ENCODE results near the gene RGMA. TPM values are rescaled to one million over a fixed set of nuclear protein-coding genes. Genes with fewer than 3 reads are reported as not detected.

RGMA gene
- total RNA-seq, 6 experiments from 2014 or later = 0.06 to 0.32 (median 0.25) TPM; not detected in 2

- ATAC-seq = no peak
- Histone ChIP-seq H3K4me3 (no peak overlapping the region), H3K4me1 (peaks cover 0 to 14% (median 0%) of the 10 kb centered on the region in 4 donors), H3K27me3 (peaks cover 8 to 38% of the 10 kb centered on the region in 2 donors), H3K36me3 (no peaks in the 10 kb centered on the region), H3K9me3 (no peaks in the 10 kb centered on the region), H3K27ac (no peak overlapping the region)
- TF ChIP-seq CTCF (IDR thresholded peaks at IDR 0.05) = no peak
- TF ChIP-seq POLR2A (IDR thresholded peaks at IDR 0.05) = no peak
- intact Hi-C loops (cut with DNase I) = no loop called here
- DNase-seq = no peak
- WGBS (ENCODE audit: insufficient coverage, low coverage, low lambda C conversion rate, missing lambda C conversion rate) = 44% methylated on average over 1 of the region's 1 CpG
Measured at GRCh38 chr15:93085692-93086091, 3.3 kb downstream of the RGMA start.

- Histone ChIP-seq H3K9me3 (no peaks in the 10 kb centered on the region), H3K4me1 (peaks cover 0 to 3% (median 0%) of the 10 kb centered on the region in 4 donors), H3K36me3 (no peaks in the 10 kb centered on the region), H3K27ac (no peak overlapping the region), H3K27me3 (peaks cover 8 to 30% of the 10 kb centered on the region in 2 donors), H3K4me3 (no peak overlapping the region)
- ATAC-seq = no peak
- intact Hi-C loops (cut with DNase I) = no loop called here
- DNase-seq = no peak
- 80% methylated on average over 1 of the region's 3 CpGs for WGBS (ENCODE audit: insufficient coverage, low coverage, low lambda C conversion rate, missing lambda C conversion rate)
- TF ChIP-seq POLR2A (IDR thresholded peaks at IDR 0.05) (no peak), CTCF (IDR thresholded peaks at IDR 0.05) (no peak)
Measured at GRCh38 chr15:93082861-93083260, 6.2 kb downstream of the RGMA start.

GRCh38 chr15:93081399-93081798 is 7.6 kb downstream of the RGMA start:
- Histone ChIP-seq H3K4me3 (no peak overlapping the region), H3K27ac (no peak overlapping the region), H3K4me1 (no peaks in the 10 kb centered on the region), H3K9me3 (no peaks in the 10 kb centered on the region), H3K27me3 (peaks cover 0 to 17% of the 10 kb centered on the region in 2 donors), H3K36me3 (no peaks in the 10 kb centered on the region)
- no peak for ATAC-seq
- 73% methylated on average over 5 of the region's 5 CpGs for WGBS (ENCODE audit: insufficient coverage, low coverage, low lambda C conversion rate, missing lambda C conversion rate)
- intact Hi-C loops (cut with DNase I) = no loop called here
- DNase-seq = no peak
- TF ChIP-seq POLR2A (IDR thresholded peaks at IDR 0.05) (no peak), CTCF (IDR thresholded peaks at IDR 0.05) (no peak)

GRCh38 chr15:93080451-93080850 is 8.6 kb downstream of the RGMA start:
- H3K27me3 ChIP-seq = peaks cover 0 to 8% of the 10 kb centered on the region in 2 donors
- intact Hi-C loops (cut with DNase I) = no loop called here
- no peaks in the 10 kb centered on the region for H3K4me1 ChIP-seq
- no peak overlapping the region for H3K4me3 ChIP-seq
- ATAC-seq (no peak), DNase-seq (no peak)
- no peak overlapping the region for H3K27ac ChIP-seq
- H3K36me3 ChIP-seq = no peaks in the 10 kb centered on the region
- TF ChIP-seq POLR2A (IDR thresholded peaks at IDR 0.05) (no peak), CTCF (IDR thresholded peaks at IDR 0.05) (no peak)
- no peaks in the 10 kb centered on the region for H3K9me3 ChIP-seq
- 37% methylated on average over 6 of the region's 6 CpGs for WGBS (ENCODE audit: insufficient coverage, low coverage, low lambda C conversion rate, missing lambda C conversion rate)

GRCh38 chr15:93076875-93077274 is 12.1 kb downstream of the RGMA start:
- 53% methylated on average over 5 of the region's 5 CpGs for WGBS (ENCODE audit: insufficient coverage, low coverage, low lambda C conversion rate, missing lambda C conversion rate)
- intact Hi-C loops (cut with DNase I) = no loop called here
- H3K27me3 ChIP-seq = peaks cover 0 to 9% of the 10 kb centered on the region in 2 donors
- no peaks in the 10 kb centered on the region for H3K9me3 ChIP-seq
- ATAC-seq = no peak
- no peak overlapping the region for H3K27ac ChIP-seq
- DNase-seq = no peak
- peaks cover 0 to 10% (median 0%) of the 10 kb centered on the region in 4 donors for H3K4me1 ChIP-seq
- H3K4me3 ChIP-seq = no peak overlapping the region
- no peaks in the 10 kb centered on the region for H3K36me3 ChIP-seq
- TF ChIP-seq POLR2A (IDR thresholded peaks at IDR 0.05) (no peak), CTCF (IDR thresholded peaks at IDR 0.05) (no peak)

All from right lobe of liver (tissue), 6 donors.